Hematopoietic multipotent progenitor cell treated with erythropoietin and hydrocortisone succinate and interleukin-3 and kit ligand, for 15 days (in vitro differentiated cells): ENCODE measurements around the gene MINDY1.

ENCODE experiments used
- DNase-seq: peaks from one replicate; pipeline ENCODE4 v3.0.0-alpha.2; 2015; ENCODE audit warnings: low spot score

MINDY1 gene, protein sequence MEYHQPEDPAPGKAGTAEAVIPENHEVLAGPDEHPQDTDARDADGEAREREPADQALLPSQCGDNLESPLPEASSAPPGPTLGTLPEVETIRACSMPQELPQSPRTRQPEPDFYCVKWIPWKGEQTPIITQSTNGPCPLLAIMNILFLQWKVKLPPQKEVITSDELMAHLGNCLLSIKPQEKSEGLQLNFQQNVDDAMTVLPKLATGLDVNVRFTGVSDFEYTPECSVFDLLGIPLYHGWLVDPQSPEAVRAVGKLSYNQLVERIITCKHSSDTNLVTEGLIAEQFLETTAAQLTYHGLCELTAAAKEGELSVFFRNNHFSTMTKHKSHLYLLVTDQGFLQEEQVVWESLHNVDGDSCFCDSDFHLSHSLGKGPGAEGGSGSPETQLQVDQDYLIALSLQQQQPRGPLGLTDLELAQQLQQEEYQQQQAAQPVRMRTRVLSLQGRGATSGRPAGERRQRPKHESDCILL

DNA sequence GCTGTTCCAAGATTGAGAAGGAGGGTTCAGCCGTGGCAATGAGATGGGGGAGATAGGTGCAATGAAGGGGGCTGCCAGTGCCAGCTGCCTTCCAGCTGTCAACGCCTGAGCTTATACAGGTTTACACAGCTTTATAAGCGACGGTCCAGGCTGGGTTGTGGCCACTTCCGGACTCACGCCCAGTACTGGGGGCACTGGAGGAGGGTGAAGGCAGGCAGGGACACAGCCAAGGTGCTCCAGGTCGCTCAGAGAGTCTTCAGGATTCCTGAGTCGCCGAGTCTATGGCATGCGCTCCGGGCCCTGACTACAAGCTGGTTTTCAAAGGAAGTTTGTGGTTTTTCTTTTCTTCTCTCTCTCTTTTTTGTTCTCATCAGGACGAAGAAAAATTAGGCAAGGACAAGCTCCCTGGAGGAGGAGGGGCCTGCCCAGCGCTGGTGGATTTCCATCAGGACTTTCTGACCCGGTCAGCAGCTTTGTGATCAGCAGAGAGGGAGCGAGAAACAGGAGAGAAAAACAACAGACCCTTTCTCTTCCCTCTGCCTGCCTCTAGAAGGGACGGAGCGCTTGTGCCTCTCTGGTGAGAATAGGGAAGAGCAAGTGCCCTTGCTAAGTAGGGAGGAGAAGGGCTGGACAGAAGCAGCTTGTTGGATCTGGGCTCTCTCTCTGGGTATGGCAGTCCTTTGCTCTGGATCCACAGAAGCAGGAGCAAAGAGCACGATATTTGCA is at the start of gene MINDY1:
MINDY1 (minus strand) TSS at position 576 of the 726 bp plus-strand sequence. CDS start 4,285 bp downstream, outside the sequence.
- DNase-seq, result peak; percentile 77

DNA sequence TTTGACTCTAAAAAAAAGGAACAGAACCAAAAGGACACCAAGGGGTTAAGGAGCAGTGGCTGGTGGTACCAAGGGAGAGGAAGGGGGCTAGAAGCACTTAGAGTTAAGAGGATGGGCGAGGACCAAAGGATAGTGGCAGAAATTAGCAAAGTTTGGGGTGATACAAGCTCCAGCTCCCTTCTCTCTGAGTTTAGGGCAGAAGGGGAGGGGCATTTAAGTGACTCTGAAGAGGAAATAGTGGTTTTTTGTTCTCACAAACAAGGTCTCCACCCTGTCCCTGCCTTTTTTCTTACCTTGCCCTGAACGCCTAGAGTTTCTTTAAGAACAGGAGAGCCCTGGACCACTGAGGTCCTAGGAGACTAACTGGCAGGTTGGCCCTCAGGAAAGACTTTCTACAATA is 49.4 kb upstream of the MINDY1 start:
- DNase-seq, result no peak

DNA sequence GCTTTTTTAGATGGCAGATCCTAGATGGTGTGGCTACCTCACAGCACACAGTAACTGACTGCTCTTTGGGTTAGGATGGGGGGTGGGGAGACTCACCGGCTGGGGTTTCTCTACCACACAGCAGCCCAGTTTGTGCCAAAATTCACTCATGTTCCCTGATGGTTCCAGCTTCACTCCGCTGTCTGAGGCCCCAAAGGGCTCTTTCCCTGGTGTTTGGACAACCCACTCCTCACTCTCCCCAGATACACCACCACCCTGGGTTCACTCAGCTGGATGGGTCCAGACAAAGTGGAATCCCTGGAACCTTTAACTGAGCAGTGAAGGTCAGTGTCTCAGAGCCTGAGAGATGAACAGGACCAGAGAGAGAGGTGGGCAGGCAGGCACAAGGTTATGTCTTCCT is 48.9 kb upstream of the MINDY1 start:
- no peak for DNase-seq

DNA sequence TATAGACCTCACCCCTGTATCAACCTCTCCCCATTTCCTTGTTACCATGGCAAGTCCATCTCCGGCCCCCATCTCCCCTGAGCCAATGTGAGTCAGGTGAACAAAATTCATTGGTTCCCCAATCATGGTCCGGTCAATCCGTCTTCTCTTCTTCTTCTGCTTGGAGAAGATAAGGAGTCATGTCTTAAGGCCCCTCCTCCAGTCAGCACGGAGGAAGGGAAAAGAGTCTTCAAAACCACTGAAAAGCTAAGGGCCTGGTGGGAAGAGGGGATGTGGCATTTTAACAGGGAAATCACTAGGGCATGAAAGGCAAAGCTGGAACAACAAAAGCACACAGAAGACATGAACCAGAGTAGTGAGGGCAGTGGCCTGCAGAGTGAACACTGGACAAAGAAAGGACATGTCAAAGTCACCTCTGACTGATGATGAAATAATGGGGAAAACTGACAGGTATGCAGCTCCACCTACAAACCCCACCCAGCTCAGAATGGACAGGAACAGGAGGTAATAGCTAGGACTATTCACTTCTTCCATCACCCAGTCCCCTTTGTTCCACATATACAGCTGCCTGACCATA is 48.4 kb upstream of the MINDY1 start:
- DNase-seq, result no peak

DNA sequence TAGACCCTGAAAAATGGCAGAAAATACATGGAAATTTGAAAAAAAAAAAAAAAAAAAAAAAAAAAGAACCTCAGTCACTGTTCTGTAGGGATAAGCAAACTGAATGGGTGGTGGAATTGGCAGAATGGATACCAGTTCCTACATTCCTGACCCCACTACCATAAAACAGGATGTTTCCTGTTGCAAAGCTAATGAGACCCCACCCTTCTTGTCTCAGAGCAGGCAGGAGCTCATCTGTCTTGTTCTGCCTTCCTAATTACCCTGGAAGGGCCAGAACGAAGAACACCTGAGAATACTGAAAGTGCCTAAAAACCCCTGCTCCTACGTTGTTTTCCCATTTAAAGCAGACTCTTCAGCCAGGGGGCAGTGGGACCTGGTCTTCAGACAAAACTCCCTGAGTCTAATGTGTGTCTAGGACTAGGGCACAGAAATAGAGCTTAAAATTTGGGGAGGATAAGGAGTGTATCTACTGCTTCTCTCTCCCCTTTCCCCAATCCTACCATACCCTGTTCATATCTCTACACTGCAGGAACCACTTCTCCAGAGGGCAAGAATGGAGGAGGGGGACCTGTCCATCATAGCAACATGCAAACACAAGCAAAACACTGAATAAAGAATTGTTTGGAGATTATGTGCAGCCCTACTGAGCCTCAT is 44.8 kb upstream of the MINDY1 start:
- no peak for DNase-seq

DNA sequence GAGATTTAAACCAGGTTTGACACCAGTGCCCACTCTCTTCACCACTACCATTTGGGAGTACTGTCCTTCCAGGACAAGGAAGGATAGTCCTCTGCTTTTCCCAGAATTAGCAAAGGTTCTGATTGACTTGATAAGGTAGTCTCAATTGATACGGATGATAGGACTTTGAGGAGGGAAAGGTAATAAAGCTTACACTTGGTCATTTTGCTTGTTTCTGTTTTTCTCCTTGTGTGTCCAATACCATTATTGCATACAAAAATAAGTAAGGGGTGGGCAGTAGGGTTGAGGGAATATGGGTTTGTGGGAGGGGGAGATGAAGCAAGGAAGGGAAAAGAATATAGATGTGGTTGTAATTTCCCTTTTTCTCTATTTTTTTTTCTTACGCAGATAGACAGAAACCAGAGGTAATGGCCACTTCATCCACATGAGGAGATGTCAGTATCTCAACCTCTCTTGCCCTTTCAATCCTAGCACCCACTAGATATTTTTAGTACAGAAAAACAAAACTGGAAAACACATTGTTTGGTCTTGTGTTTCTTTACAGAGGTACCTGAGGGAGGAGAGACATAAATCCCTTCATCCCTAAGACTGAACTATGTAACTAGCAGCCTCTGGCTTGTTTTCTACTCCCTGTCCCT is 43.5 kb upstream of the MINDY1 start:
- DNase-seq, result no peak

DNA sequence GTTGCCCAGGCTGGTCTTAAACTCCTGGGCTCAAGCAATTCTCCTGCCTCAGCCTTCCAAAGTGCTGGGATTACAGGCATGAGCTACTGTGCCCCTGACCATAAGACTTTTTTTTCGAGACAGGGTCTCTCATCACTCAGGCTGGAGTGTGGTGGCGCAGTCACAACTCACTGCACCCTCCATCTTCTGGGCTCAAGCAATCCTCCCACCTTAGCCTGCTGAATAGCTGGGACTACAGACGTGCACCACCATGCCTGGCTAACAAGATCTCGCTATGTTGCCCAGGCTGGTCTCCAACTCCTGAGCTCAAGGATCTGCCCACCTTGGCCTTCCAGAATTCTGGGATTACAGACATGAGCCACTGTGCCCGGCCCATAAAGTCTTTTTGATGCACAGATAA is 42.8 kb upstream of the MINDY1 start:
- DNase-seq, result no peak

DNA sequence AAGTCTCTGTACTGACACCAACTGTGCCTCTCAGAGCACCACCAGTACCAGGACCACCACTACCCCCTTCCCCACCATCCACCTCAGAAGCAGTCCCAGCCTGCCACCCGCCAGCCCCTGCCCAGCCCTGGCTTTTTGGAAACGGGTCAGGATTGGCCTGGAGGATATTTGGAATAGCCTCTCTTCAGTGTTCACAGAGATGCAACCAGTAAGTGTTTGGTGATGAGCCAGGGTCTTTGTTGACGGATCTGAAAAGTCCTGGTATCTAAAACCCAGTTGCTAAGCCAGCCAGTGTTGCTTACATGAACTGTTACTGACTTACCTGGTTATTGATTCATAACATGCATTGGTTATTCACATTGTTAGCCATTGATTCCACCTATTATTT is 41.9 kb upstream of the MINDY1 start:
- no peak for DNase-seq

DNA sequence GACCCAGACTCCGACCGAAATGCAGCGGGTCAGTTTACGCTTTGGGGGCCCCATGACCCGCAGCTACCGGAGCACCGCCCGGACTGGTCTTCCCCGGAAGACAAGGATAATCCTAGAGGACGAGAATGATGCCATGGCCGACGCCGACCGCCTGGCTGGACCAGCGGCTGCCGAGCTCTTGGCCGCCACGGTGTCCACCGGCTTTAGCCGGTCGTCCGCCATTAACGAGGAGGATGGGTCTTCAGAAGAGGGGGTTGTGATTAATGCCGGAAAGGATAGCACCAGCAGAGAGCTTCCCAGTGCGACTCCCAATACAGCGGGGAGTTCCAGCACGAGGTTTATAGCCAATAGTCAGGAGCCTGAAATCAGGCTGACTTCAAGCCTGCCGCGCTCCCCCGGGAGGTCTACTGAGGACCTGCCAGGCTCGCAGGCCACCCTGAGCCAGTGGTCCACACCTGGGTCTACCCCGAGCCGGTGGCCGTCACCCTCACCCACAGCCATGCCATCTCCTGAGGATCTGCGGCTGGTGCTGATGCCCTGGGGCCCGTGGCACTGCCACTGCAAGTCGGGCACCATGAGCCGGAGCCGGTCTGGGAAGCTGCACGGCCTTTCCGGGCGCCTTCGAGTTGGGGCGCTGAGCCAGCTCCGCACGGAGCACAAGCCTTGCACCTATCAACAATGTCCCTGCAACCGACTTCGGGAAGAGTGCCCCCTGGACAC is 41.4 kb upstream of the MINDY1 start:
- peak; percentile 55 for DNase-seq

DNA sequence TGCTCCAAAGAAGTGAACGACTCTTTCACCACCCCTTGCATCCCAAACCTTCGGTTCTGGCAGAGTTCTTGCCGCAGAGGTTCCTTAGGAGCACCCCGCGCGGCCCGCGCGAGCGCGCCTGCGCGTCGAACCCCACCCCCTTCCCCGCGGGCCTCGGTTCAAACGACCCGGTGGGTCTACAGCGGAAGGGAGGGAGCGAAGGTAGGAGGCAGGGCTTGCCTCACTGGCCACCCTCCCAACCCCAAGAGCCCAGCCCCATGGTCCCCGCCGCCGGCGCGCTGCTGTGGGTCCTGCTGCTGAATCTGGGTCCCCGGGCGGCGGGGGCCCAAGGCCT is 40.9 kb upstream of the MINDY1 start, which contains the start of gene C1orf56:
C1orf56 (plus strand) TSS at position 161 of the 334 bp plus-strand sequence; CDS start at position 258, 97 bp downstream.
- peak; percentile 27 for DNase-seq

DNA sequence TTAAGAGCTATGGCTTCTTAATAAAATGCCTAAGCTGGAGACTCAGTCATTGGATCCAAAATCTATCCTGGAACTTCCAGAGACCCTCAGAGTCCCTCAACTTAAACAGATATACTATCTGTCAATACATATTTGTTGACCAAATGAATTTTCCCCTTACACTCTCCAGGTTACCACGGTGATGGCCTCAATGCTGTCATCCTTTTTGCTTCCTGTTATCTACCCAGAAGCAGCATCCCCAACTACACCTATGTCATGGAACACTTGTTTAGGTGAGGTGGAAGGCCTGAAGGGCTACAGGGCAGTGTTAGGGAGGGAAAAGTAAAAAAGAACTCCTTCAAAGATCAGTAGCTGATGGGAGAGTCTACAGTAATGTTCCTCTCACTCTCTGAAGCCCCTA is 36.5 kb upstream of the MINDY1 start:
- no peak for DNase-seq

DNA sequence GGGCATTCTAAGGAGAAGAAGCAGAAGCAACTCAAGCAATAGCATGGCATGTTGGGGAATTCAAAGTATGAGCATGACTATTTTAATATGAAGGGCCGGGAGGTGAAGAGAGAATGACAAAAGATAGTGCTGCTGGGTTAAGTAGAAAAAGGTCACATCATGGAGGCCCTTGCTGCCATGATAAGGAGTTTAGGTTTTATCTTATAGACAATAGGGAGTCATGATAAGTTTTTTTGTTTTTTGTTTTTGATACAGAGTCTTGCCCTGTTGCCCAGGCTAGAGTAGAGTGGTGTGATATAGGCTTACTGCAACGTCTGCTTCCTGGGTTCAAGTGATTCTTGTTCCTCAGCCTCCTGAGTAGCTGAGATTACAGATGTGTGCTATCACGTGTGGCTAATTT is 32.8 kb upstream of the MINDY1 start:
- no peak for DNase-seq

DNA sequence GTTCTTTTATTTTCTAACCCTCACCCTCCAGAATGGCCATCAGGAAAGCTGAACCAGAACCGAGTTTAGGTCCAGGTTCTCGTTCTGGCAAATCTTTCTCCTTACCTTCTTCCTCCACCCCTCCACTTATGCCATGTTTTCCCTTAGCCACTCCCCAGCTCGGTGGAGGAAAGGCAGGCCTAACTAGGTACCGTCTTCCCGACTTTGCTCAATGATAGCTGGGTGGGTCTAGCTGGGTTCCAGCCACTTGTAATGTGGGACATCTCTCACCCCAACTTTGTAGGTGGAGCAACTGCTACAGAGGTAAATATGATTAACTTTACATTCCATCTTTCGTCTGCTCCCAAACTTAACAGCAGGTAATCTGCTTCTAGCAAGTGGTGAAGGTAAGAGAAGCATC is 30.3 kb upstream of the MINDY1 start:
- DNase-seq, result no peak

DNA sequence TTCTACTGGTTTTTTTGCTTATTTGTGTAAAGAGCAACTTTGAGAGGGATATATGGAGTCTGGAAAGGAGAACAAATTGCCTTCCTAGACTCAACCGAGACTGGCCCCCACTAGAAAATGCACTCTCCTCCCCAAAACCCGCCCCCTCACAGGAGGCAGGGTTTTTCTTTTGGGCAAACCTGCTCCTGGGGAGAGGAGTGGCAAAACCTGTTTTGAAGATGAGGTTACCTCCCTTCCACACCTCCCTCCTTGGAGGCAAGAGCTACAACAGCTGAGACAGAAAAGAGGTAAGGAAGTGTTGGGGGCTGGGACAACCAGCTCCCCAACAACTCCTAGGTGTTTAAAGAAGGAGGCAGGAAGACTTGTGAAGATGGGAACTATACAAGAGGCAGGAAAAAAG is 29.7 kb upstream of the MINDY1 start, which contains the start of gene BNIPL:
BNIPL (plus strand) TSS at position 231 of the 400 bp plus-strand sequence; CDS start at position 371, 140 bp downstream.
- no peak for DNase-seq

DNA sequence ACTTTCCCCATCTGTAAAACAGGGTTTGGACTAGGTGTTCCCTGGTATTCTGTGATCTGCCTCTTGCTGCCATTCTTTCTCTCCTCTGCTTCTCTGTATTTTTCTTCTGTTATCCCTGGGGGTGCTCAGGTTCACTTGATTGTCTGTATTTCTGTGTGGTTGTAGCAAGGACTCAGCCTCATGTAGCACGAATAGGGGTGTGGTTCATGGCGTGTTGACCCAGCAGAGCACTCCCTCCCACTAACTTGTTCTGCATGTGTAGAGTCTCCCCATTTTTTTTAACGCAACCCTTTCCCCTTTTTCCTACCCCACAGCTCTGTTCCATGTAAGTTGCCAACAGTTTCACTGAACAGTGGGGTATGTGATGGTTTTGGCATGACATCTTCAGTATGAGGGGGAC is 28.5 kb upstream of the MINDY1 start:
- DNase-seq, result no peak

DNA sequence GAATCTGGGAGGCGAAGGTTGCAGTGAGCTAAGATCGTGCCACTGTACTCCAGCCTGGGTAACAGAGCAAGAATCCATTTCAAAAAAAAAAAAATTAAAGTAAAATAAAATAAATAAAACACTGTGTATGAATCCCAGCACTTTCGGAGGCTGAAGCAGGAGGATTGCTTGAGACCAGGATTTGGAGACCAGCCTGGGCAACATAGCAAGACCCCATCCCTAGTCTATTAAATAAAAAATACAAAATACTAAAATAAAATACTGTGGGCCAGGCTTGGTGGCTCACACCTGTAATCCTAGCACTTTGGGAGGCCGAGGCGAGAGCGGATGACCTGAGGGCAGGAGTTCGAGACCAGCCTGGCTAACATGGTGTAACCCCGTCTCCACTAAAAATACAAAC is 25.5 kb upstream of the MINDY1 start:
- no peak for DNase-seq

DNA sequence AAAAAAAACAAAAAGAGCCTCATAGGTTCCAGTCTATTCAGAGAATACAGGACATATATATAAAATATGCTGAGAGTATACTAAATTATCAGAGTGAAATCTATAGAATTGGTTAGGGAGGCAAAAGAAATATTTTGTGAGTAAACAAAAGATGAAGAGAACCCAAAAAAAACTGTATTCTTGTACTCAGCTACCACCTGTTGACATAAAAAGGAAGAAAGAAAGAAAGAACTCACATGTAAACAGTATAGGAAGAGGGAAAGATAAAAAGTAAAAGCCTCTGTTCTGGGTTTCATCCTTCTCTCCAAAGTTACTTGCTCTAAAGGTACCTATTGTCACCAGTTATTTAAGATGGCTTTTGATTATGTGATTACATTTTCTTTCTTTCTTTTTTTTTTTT is 19.8 kb upstream of the MINDY1 start:
- no peak for DNase-seq

DNA sequence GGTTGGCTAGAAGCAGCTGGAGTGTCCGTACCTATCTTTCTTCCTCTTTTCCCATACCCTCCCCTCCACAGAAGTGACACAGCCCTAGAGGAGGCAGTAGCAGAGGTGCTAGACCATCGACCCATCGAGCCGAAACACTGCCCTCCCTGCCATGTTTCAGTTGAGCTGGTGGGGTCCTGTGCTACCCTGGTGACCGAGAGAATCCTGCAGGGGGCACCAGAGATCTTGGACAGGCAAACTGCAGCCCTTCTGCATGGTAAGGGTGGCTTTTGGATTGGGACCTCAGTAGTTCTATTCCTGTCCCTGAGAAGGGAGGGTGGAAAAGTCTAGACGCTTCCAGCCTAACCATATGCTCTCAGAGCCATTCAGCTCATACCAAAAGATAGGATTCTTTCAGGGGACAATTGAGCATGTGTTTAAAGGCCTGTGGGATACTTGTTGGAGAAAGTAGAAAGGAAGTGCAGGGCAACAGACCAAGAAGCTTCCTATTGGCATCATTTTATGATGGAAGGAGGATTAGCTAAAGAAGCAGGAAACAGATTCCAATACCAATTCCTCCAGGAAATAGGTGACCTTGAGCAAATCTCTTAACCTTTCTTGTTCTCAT is 17.9 kb upstream of the MINDY1 start:
- peak; percentile 78 for DNase-seq

DNA sequence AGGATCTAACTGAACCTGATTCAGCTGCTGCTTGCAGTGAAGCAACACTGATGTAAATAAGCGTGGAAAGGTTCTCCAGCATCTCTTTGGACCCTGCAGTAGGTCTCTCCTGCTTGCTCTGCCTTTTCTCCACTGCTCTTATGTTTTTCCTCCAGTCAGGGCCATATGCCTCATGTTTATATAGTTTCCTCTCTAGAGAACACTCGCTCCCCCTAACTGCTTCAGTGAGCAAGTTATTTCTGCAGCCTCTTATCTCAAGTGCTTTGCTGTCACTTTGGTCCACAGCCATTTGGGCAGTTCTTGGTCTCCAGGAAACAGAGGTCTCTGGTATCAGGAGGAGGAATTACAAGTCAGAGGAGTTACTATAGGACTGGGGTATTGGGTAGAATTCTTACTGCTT is 6.8 kb upstream of the MINDY1 start:
- peak; percentile 61 for DNase-seq

DNA sequence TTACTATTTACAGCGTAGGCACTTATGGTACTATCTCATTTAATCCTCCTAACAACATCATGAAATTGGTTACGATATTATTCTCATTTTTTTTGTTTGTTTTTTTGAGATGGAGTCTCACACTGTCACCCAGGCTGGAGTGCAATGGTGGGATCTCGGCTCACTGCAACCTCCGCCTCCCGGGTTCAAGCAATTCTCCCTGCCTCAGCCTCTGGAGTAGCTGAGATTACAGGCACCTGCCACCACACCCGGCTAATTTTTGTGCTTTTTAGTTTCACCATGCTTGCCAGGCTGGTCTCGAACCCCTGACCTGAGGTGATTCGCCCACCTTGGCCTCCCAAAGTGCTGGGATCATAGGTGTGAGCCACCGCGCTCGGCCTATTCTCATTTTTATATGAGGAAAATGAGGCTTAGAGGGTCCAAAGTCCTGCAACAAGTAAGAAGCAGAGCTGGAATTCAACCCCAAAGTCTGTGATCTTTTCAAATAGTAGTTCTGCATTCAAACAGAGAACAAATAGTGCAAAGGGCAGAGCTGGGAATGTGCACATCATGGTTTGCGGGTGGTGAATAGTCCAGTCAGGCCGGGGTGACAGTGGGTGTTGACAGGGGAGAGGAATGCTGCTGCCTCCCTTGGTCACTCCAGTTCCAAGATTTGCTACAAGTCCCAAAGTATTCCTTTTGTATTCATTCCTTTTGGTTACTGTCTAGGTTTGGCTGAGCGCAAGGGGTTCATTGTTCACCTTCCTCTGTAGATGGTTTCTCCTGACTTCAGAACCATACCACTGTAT is 6.2 kb upstream of the MINDY1 start:
- DNase-seq, result no peak
